HEK293 (cell line): Measurements from ENCODE around the gene UCP2.

ENCODE experiments used
- CTCF ChIA-PET: fragments of 350-600 bp; formaldehyde crosslinking; extraction: SDS; loops from one replicate; lab custom pipeline; 2021; ENCODE audit warnings: antibody characterized with exemption; lab: Yijun Ruan, JAX
- POLR2A ChIA-PET: fragments of 300-600 bp; formaldehyde crosslinking; extraction: SDS; loops from one replicate; lab custom pipeline; 2020; ENCODE audit warnings: antibody characterized with exemption, inconsistent platforms; lab: Yijun Ruan, JAX
- H3K27ac ChIP-seq: fragments of 200-500 bp; sonication (Bioruptor generic); 2 replicates; pipeline ENCODE4 v1.5.1; 2014; ENCODE audit warnings: low read depth, low read length, control low read depth, inconsistent platforms; ENCODE audit errors: extremely low read depth
- H3K36me3 ChIP-seq, 2 experiments: fragments of 200-500 bp in 1 of 2; sonication (Bioruptor generic) in 1 of 2; 1 replicate in 1 of 2; 2 replicates in 1 of 2; pipeline ENCODE4 v1.5.1; 2014 to 2017; ENCODE audit warnings: inconsistent platforms in 2 of 2, low read length in 2 of 2; ENCODE audit not compliant: control insufficient read depth in 2 of 2, insufficient read depth in 1 of 2
- H3K4me1 ChIP-seq: fragments of 200-500 bp; sonication (Bioruptor generic); 2 replicates; pipeline ENCODE4 v1.5.1; 2014; ENCODE audit warnings: mild to moderate bottlenecking, low read length, inconsistent platforms; ENCODE audit not compliant: control insufficient read depth, insufficient read depth
- H3K4me3 ChIP-seq: 2 replicates; pipeline ENCODE4 v1.5.1; 2011; ENCODE audit warnings: low read depth, mild to moderate bottlenecking, control low read depth, low read length, moderate library complexity
- H3K9me3 ChIP-seq: fragments of 200-500 bp; sonication (Bioruptor generic); 2 replicates; pipeline ENCODE4 v1.5.1; 2014; ENCODE audit warnings: low read depth, low read length, inconsistent platforms; ENCODE audit not compliant: control insufficient read depth, insufficient read depth
- GLI4 ChIP-seq: fragments of 450-650 bp; formaldehyde crosslinking; IDR thresholded peaks from 2 replicates; pipeline ENCODE4 v1.5.1; 2016; ENCODE audit warnings: missing biosample characterization, missing genetic modification characterization
- TCF7L2 ChIP-seq: IDR thresholded peaks from 2 replicates; pipeline ENCODE4 v1.6.1; 2011; ENCODE audit warnings: low read depth, mild to moderate bottlenecking, inconsistent platforms, low read length, moderate library complexity, borderline replicate concordance
- ZNF157 ChIP-seq: fragments of 450-650 bp; formaldehyde crosslinking; IDR thresholded peaks from 2 replicates; pipeline ENCODE4 v1.5.1; 2016; ENCODE audit warnings: missing biosample characterization, missing genetic modification characterization
- ZNF292 ChIP-seq: fragments of 450-650 bp; formaldehyde crosslinking; IDR thresholded peaks from 2 replicates; pipeline ENCODE4 v1.5.1; 2016; ENCODE audit warnings: low read depth, missing biosample characterization, missing genetic modification characterization, borderline replicate concordance
- ZNF629 ChIP-seq: fragments of 450-650 bp; formaldehyde crosslinking; IDR thresholded peaks from 2 replicates; pipeline ENCODE4 v1.5.1; 2017; ENCODE audit warnings: missing biosample characterization, missing genetic modification characterization
- ZNF660 ChIP-seq: fragments of 450-650 bp; IDR thresholded peaks from 2 replicates; pipeline ENCODE4 v1.5.1; 2018; ENCODE audit warnings: missing biosample characterization, mild to moderate bottlenecking, missing genetic modification characterization
- ZNF707 ChIP-seq: fragments of 450-650 bp; formaldehyde crosslinking; IDR thresholded peaks from 2 replicates; pipeline ENCODE4 v1.5.1; 2016; ENCODE audit warnings: missing biosample characterization, missing genetic modification characterization
- ZNF76 ChIP-seq: fragments of 450-650 bp; formaldehyde crosslinking; IDR thresholded peaks from 2 replicates; pipeline ENCODE4; 2016; ENCODE audit warnings: low read depth, missing biosample characterization, missing genetic modification characterization, borderline replicate concordance
- ZNF777 ChIP-seq: fragments of 450-650 bp; formaldehyde crosslinking; IDR thresholded peaks from 2 replicates; pipeline ENCODE4 v1.5.1; 2017; ENCODE audit warnings: missing biosample characterization, missing genetic modification characterization, borderline replicate concordance
- ZNF837 ChIP-seq: fragments of 450-650 bp; formaldehyde crosslinking; IDR thresholded peaks from 2 replicates; pipeline ENCODE4 v1.5.1; 2016; ENCODE audit warnings: missing biosample characterization, missing genetic modification characterization
- TF ChIP-seq, protein P1 (sequence below): fragments of 450-650 bp; formaldehyde crosslinking; conservative IDR thresholded peaks from 2 replicates; pipeline ENCODE4 v1.5.1; 2016; ENCODE audit warnings: low read depth, missing biosample characterization, missing genetic modification characterization
- TF ChIP-seq, protein P2 (sequence below): fragments of 450-650 bp; formaldehyde crosslinking; IDR thresholded peaks from 2 replicates; pipeline ENCODE4 v1.5.1; 2016; ENCODE audit warnings: missing biosample characterization, missing genetic modification characterization
- TF ChIP-seq, protein P3 (sequence below): fragments of 450-650 bp; formaldehyde crosslinking; IDR thresholded peaks from 2 replicates; pipeline ENCODE4 v1.5.1; 2016; ENCODE audit warnings: missing biosample characterization, missing genetic modification characterization
- TF ChIP-seq, protein P4 (sequence below): fragments of 450-650 bp; formaldehyde crosslinking; IDR thresholded peaks from 2 replicates; pipeline ENCODE4 v1.5.1; 2016; ENCODE audit warnings: missing biosample characterization, missing genetic modification characterization
- TF ChIP-seq, protein P5 (sequence below): fragments of 450-650 bp; formaldehyde crosslinking; IDR thresholded peaks from 2 replicates; pipeline ENCODE4 v1.5.1; 2016; ENCODE audit warnings: missing biosample characterization, missing genetic modification characterization, low read depth
- TF ChIP-seq, protein P6 (sequence below): fragments of 450-650 bp; formaldehyde crosslinking; IDR thresholded peaks from 2 replicates; pipeline ENCODE4 v1.5.1; 2016; ENCODE audit warnings: missing biosample characterization, missing genetic modification characterization
- TF ChIP-seq, protein P7 (sequence below): fragments of 450-650 bp; formaldehyde crosslinking; IDR thresholded peaks from 2 replicates; pipeline ENCODE4 v1.5.0; 2017; ENCODE audit warnings: missing biosample characterization, missing genetic modification characterization, borderline replicate concordance

The UCP2 gene

DNA sequence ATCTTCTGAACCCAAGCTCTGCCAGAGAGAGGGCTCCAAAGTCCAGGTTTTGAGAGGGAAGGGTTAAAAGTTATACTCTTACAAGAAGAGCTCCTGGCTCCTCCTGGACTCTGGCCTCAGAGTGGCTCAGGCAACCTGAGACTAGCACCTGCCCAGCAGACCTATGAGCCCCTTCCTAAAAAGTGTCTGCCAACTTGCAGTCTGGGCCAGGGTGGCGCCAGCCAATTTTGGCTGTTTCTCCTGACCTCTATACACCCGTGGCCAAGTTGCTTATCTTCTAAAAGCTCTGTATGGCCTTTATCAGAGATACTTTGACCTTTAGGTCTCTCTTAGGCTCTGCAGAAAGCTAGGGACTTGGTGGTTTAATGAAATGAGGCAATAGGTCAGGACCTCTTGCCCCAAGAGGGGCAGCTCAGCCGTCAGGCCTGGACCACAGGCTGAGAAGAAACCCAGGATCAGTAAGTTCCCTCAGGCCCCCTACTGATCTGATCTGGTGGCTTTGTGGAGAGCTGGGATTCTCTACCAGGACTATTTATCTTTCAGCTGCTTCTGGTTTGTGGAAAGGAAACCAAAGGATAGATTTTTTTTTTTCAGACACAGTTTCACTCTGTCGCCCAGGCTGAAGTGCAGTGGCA lies 36.6 kb upstream of the UCP2 start (continued):
- TF ChIP-seq, protein P1, sequence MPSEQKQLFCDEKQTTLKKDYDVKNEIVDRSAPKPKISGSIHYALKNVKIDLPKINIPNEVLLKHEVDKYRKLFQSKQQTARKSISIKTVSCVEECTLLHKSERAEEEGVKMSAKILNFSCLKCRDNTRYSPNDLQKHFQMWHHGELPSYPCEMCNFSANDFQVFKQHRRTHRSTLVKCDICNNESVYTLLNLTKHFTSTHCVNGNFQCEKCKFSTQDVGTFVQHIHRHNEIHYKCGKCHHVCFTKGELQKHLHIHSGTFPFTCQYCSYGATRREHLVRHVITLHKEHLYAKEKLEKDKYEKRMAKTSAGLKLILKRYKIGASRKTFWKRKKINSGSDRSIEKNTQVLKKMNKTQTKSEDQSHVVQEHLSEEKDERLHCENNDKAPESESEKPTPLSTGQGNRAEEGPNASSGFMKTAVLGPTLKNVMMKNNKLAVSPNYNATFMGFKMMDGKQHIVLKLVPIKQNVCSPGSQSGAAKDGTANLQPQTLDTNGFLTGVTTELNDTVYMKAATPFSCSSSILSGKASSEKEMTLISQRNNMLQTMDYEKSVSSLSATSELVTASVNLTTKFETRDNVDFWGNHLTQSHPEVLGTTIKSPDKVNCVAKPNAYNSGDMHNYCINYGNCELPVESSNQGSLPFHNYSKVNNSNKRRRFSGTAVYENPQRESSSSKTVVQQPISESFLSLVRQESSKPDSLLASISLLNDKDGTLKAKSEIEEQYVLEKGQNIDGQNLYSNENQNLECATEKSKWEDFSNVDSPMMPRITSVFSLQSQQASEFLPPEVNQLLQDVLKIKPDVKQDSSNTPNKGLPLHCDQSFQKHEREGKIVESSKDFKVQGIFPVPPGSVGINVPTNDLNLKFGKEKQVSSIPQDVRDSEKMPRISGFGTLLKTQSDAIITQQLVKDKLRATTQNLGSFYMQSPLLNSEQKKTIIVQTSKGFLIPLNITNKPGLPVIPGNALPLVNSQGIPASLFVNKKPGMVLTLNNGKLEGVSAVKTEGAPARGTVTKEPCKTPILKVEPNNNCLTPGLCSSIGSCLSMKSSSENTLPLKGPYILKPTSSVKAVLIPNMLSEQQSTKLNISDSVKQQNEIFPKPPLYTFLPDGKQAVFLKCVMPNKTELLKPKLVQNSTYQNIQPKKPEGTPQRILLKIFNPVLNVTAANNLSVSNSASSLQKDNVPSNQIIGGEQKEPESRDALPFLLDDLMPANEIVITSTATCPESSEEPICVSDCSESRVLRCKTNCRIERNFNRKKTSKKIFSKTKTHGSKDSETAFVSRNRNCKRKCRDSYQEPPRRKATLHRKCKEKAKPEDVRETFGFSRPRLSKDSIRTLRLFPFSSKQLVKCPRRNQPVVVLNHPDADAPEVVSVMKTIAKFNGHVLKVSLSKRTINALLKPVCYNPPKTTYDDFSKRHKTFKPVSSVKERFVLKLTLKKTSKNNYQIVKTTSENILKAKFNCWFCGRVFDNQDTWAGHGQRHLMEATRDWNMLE (tag by site-specific recombination): no peak
- TF ChIP-seq TCF7L2 (no peak), GLI4 (tag by site-specific recombination) (no peak)
- TF ChIP-seq, all 188 proteins: peak for 0

DNA sequence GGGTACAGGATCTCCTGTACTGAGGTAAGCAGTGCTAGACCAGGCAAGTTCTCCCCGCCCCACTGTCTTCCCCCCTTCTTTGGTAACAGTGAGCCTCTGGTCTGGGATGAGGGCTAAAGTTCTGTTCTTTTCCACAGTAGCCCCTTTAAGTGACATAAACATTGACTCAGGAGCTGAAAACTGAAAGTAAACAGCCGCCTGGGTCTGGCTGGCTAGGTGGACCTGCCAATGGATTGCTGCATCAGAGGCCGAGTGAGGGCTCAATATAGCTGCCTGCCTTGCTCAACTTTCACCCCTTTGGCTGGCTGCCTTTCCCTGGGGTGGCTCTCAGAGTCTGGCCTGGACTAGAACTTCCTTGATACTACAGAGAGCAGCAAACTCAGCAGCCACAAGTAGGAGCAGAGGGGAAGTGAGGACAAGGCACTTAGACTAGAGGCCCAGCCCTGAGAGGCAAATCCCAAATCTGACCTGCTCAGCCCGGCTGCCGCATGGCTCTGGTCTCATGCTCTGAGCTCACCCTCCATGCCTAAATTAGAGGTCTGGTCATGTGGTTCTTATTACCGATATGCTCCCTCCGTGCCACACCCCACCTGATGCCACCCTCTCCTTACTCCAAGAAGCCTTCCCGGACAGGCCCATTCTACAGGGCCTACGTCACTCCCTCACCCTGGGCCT lies 35.8 kb upstream of the UCP2 start:
- POLR2A ChIA-PET: no interaction called here

More for the DNA sequence above, 35.8 kb upstream of the UCP2 start:
- Histone ChIP-seq H3K4me3 (no peak overlapping the region), H3K9me3 (no peaks in the 10 kb centered on the region), H3K36me3 (peaks cover 0 to 51% of the 10 kb centered on the region in 2 experiments; a peak in 1 of 3 replicates), H3K4me1 (no peaks in the 10 kb centered on the region), H3K27ac (no peak overlapping the region)
- CTCF ChIA-PET: interaction anchor here (0.7 kb wide), 1 partner anchor 17 kb away, joined by 3 read pairs; no protein-coding TSS in a partner anchor
- no peak for TF ChIP-seq ZNF629
- no peak for TF ChIP-seq ZNF707 (tag by site-specific recombination)
- TF ChIP-seq, protein P2, sequence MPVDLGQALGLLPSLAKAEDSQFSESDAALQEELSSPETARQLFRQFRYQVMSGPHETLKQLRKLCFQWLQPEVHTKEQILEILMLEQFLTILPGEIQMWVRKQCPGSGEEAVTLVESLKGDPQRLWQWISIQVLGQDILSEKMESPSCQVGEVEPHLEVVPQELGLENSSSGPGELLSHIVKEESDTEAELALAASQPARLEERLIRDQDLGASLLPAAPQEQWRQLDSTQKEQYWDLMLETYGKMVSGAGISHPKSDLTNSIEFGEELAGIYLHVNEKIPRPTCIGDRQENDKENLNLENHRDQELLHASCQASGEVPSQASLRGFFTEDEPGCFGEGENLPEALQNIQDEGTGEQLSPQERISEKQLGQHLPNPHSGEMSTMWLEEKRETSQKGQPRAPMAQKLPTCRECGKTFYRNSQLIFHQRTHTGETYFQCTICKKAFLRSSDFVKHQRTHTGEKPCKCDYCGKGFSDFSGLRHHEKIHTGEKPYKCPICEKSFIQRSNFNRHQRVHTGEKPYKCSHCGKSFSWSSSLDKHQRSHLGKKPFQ (tag by site-specific recombination): no peak
- TF ChIP-seq ZNF777 (tag by site-specific recombination): no peak
- no peak for TF ChIP-seq ZNF157 (tag by site-specific recombination)
- TF ChIP-seq, protein P3, sequence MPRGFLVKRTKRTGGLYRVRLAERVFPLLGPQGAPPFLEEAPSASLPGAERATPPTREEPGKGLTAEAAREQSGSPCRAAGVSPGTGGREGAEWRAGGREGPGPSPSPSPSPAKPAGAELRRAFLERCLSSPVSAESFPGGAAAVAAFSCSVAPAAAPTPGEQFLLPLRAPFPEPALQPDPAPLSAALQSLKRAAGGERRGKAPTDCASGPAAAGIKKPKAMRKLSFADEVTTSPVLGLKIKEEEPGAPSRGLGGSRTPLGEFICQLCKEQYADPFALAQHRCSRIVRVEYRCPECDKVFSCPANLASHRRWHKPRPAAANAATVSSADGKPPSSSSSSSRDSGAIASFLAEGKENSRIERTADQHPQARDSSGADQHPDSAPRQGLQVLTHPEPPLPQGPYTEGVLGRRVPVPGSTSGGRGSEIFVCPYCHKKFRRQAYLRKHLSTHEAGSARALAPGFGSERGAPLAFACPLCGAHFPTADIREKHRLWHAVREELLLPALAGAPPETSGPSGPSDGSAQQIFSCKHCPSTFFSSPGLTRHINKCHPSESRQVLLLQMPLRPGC: no peak
- no peak for TF ChIP-seq ZNF837 (tag by site-specific recombination)
- TF ChIP-seq, protein P4, sequence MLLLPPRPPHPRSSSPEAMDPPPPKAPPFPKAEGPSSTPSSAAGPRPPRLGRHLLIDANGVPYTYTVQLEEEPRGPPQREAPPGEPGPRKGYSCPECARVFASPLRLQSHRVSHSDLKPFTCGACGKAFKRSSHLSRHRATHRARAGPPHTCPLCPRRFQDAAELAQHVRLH: no peak
- TF ChIP-seq ZNF660 (tag by site-specific recombination): no peak
- TF ChIP-seq, protein P5, sequence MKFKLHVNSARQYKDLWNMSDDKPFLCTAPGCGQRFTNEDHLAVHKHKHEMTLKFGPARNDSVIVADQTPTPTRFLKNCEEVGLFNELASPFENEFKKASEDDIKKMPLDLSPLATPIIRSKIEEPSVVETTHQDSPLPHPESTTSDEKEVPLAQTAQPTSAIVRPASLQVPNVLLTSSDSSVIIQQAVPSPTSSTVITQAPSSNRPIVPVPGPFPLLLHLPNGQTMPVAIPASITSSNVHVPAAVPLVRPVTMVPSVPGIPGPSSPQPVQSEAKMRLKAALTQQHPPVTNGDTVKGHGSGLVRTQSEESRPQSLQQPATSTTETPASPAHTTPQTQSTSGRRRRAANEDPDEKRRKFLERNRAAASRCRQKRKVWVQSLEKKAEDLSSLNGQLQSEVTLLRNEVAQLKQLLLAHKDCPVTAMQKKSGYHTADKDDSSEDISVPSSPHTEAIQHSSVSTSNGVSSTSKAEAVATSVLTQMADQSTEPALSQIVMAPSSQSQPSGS (tag by site-specific recombination): no peak
- TF ChIP-seq, protein P6, sequence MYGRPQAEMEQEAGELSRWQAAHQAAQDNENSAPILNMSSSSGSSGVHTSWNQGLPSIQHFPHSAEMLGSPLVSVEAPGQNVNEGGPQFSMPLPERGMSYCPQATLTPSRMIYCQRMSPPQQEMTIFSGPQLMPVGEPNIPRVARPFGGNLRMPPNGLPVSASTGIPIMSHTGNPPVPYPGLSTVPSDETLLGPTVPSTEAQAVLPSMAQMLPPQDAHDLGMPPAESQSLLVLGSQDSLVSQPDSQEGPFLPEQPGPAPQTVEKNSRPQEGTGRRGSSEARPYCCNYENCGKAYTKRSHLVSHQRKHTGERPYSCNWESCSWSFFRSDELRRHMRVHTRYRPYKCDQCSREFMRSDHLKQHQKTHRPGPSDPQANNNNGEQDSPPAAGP (tag by site-specific recombination): no peak
- TF ChIP-seq ZNF76 (tag by site-specific recombination): no peak
- no peak for TF ChIP-seq ZNF292 (tag by site-specific recombination)
- TF ChIP-seq, protein P7, sequence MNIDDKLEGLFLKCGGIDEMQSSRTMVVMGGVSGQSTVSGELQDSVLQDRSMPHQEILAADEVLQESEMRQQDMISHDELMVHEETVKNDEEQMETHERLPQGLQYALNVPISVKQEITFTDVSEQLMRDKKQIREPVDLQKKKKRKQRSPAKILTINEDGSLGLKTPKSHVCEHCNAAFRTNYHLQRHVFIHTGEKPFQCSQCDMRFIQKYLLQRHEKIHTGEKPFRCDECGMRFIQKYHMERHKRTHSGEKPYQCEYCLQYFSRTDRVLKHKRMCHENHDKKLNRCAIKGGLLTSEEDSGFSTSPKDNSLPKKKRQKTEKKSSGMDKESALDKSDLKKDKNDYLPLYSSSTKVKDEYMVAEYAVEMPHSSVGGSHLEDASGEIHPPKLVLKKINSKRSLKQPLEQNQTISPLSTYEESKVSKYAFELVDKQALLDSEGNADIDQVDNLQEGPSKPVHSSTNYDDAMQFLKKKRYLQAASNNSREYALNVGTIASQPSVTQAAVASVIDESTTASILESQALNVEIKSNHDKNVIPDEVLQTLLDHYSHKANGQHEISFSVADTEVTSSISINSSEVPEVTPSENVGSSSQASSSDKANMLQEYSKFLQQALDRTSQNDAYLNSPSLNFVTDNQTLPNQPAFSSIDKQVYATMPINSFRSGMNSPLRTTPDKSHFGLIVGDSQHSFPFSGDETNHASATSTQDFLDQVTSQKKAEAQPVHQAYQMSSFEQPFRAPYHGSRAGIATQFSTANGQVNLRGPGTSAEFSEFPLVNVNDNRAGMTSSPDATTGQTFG (tag by site-specific recombination): no peak
